Placental epithelial cell (primary cell): ENCODE measurements around the gene TTC31. TPM values are rescaled to one million over a fixed set of nuclear protein-coding genes. Genes with fewer than 3 reads are reported as not detected.

Source experiments
- total RNA-seq: library from RNA; depleted of rRNA; stranded (reverse); fragments of >200 nt; gene quantifications from 2 replicates; pipeline ENCODE4 v1.2.3, GENCODE V29; 2012

The TTC31 gene
- total RNA-seq, result 20.4 and 23.6 TPM in 2 replicates

DNA sequence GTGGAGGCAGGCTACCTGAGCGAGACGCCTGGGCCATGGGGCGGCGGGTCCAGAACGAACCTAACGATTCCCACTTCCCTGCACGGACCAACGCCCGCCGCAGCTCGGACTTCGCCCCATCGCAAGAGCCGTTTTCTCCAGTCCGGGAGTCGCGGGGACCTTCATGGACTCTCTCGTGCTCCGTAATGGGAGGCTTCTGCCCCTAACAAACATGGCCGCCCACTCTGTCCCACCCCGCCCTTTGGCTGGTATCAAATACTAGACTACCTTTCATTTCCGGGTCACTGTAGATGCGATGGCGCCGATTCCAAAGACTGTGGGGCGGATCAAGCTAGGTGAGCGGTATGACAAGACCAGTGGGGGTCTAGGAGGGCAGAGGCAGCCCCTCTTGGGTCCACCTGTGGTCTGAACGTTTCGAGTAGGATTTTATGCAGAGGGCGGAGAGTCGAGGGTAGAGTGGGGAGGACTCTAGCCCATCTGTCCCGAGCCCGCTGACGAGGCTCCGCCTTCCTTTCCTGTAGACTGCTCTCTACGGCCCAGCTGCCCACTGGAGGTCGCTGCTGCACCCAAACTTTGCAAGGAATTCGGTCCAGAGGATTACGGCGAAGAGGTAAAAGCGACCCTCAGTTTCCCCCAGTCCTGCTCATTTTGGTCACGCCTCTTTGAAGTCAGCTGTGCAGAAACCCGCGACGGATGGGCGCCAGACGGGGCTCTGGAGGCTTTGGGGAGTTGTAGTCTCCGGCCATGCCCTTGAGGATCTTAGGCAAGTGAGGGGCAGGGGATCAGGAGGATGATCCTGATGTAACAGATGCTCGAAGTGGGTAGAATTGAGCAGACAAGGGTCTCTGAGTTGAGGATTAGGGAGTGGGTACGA is at the start of gene TTC31, which contains the start of gene CCDC142:
Gene TTC31, plus strand, starts transcription at position 281 of the 874 bp plus-strand sequence. Its CDS starts 15 bp downstream, at position 296.
Gene CCDC142, minus strand, starts transcription at position 198 of the 874 bp plus-strand sequence. Its CDS starts 161 bp downstream, at position 37.

DNA sequence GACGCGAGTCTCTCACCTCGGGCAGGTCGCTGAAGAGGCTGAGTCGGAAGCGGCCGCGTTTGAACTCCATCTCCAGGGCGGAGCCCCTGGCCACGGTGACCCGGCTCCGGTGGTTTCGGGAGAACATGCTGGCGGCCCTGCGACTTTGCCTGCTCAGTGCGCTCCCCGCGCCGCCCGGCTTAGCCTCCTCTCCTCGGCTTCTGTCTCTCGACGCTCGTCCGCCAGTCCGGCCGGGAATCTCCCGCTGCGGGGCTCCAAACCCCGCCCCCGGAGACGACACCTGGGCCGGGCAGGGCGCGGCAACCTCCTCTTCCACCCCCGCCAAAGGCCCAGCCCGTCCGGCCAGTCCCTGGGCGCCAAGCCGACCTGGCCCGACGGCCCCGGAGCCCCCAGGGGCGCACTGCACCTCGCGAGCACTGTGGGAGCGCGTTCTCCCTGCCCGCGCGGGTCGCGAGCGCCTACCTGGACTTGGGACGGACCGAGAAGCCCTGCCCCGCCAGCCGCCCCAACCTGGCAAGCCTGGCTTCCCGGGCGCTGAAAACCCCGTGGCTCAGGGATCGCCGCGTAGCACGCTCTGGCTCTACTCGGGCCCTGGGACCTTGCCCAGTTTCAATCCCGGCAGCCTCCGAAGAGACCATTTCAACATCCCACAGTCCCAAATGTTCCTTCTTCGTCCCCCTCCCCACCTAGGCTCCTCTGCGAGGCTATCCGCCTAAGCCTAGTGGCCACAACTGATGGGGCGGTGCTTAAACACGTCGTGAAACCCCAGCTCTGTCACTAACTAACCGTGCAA is 41.0 kb upstream of the TTC31 start, which contains the start of gene RTKN:
Gene RTKN, minus strand, starts transcription at position 248 of the 793 bp plus-strand sequence. Its CDS starts 121 bp downstream, at position 127.

DNA sequence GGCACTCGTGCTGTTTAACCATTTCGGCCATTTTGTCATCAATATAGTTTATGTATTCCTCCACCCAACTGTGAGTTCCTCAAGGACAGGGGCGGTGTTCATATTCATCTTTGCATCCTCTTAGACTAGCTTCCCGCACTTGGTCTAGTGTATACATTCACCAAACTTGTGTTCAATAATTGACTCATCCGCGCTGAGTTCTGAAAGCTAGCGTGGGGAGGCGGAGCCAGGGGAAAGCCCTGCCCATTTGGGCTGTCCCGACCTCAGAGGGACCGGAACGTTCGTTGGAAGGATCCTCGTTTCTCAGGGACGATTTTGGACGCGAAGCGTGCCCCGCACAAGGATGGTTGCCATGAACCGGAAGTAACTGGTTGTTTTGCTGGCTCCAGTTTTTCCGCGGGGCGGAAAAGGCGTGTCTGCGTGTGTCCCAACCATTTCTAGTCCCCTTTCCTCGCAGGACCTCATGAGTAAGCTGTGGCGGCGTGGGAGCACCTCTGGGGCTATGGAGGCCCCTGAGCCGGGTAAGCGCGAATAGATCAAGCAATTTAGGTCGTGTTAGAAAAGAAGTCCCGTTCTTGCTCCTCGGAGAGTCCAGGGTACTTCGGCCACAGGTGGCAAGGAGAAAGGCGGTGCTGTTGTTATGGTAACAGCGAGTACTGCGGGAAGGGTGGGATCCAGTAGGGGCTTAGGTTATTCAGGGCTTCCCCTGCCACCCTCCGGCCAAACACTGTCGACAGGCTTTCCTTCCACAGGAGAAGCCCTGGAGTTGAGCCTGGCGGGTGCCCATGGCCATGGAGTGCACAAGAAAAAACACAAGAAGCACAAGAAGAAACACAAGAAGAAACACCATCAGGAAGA is 28.0 kb upstream of the TTC31 start, which contains the start of gene INO80B:
Gene INO80B, plus strand, starts transcription at position 434 of the 858 bp plus-strand sequence. Its CDS starts 30 bp downstream, at position 464.

DNA sequence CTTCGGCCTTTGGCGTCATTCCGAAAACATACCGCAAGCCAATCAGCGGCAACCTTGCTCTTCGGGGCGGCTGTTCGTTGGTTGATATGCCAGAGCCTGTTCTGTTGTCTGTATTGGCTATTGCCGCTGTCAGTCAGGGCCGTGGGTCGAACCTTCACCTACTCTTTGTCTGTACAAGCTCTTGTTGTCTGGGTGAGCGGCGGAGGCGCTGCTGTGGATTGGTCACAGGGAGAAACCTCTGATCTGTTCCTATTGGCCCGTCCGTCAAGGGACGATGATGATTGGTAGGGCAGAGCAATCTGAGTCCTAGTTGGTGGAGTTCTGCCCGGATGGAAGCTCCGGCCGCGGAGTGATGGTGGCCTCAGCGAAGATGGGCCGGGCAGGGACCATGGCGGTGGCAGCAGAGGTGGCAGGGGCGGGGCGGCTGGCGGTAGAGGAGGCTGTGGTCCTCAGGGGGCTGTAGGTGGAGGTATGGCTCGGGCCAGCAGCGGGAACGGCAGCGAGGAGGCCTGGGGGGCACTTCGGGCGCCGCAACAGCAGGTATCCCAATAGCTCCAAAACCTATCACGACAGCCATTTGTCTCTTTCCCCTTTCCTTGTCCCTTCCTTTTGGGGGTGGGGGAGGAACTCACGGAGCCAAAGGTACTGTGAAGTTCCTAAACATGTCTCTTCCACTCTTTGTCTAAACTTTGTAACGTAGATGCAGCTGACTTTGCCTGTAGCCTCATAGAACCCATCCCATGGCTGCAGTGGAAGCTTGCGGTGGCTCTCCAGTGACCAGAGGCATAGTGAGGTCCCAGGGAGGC is 24.5 kb upstream of the TTC31 start, which contains the start of gene WBP1:
Gene WBP1, plus strand, starts transcription at position 307 of the 806 bp plus-strand sequence. Its CDS starts 165 bp downstream, at position 472.

DNA sequence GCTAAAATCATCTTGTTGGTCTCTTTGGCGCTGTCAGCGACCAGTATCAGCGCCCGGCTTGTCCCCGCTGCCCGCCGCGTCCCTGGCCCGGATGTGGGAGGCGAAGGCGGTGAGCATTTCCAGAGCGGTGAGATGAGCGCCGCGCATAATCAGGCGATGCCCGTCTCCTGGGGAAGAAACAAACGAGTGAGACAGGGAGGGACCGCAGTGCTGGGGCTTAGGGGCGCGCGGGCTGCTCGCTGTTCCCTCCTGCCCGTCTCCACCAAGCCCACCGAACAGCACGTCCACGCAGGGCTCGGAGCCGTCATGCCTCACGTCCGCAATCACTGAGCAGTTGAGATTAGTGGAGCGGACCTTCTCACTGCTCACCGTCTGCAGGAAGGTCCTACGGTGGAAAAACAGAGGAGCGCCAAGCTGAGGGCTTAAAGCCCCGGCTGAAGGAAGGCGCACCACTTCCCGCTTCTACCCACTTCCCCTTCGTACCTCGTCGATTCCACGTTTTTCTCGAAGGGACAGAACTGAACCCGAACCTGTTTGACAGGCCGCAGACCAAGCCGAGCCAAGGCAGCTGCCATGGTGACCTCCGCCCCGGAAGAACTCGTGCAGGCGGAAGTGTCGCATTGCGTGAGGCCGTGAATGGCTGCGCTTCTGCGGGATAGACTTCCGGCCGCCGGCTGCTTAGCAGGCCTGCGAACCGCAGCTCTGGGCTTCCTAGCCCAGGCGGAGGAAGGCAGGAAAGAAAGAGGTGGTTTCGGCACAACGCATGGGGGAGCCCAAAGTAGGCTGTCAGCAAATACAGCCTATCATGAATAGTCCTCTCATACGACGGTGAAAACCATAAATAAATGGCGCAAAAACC is 10.6 kb upstream of the TTC31 start, which contains the start of gene MRPL53:
Gene MRPL53, minus strand, starts transcription at position 595 of the 859 bp plus-strand sequence. Its CDS starts 20 bp downstream, at position 575.

DNA sequence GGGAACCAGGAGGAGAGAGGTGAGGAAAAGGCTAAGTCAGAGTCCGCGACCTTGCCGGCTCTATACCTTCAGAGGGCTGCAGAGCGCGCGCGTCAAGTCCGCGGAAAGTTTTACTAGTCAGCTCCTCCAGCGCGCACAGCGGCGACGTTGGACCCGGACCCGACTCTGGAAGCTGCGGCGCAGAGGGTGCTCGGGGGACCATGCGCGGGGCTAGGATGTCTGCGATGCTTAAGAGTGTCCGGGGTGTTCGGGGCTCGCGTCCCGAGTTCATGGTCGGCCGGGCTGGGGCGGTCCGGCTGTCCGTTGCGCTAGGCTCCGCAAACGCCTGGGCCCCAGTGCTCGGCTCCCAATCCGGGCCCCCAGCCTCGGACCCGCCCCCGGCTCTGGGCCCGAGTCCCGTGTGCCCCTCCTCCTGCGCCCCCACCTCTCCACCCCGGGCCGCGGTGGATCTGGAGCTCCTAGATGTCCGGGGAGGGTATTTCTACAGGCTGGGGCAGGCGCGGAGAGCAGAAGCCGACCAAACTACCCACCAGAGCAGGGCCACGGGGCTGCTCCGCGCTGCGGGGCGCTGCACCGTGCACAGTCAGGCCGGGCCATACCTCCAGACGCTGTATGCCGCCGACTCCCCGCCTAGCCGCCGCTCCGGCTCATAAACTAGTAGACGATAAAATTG is 16.5 kb downstream of the TTC31 start, which contains the start of gene LBX2:
Gene LBX2, minus strand, starts transcription at position 337 of the 673 bp plus-strand sequence. Its CDS starts 66 bp downstream, at position 271.

DNA sequence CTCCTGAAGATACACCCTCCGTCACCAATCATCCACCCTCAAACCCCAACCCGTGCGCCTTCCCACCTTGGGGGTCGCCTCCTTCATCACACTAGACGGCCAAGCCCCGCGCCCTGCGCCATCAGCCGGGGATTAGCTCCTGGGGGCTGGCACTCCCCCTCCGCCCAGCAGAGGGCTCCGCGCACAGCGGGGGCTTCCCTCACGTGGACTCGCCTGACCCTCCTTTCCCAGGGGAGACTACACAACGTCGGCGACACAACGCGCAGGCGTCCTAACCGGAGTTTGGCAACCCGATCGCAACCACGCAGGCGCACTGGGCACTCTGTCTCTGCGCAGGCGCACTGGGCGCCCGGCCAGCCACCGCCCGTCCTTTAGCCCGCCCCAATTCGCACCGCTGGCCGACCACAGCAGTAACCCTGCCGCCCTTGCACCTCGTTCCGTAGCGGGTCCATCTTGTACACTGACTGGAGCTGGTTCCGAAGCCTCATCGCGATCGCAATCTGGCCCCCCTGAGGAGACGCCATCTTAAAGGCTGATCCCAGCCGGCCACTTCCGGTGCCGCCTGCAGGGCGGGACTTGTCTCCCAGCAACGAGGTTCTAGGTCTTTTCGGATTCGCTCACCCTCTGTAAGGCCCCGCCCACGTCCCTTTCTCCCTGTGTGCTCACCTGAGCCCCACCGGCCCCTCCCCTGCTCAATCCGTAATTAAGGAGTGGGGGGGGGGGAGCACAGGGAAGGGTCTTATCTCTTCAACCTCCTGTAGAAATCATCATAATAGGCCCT is 24.5 kb downstream of the TTC31 start, which contains the start of gene PCGF1:
Gene PCGF1, minus strand, starts transcription at position 551 of the 781 bp plus-strand sequence. Its CDS starts 27 bp downstream, at position 524.

DNA sequence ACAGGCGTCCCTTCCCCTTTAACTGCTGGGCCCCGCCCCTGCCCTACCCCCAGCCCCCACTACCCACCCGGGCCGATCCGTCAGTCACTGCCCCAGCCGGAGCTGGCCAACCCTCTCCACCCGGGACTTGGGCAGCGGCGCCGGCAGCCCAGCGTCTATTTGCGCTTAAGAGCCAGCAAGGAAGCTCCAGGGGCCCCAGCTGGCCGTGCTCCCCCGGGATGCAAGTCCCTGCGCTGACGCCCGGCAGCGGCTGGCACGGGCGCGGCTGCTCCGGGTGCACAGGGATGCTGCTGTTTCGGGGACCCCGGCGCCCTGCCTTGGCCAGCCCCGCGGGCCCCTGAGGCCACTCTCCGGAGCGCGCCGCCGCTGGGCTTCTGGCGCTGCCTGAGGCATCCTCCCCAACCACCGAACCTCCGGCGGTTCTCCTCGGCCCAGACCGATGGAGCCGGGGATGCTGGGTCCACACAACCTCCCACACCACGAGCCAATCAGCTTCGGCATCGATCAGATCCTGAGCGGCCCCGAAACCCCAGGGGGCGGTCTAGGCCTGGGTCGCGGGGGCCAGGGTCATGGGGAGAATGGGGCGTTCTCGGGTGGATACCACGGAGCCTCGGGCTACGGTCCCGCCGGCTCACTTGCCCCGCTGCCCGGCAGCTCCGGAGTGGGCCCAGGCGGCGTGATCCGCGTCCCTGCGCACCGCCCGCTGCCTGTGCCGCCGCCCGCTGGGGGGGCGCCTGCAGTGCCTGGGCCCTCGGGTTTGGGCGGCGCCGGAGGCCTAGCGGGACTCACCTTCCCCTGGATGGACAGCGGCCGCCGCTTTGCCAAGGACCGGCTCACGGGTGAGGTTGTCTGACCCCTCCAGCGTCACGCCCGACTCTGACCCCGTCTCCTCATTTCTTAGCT is 31.7 kb downstream of the TTC31 start, which contains the start of gene TLX2:
Gene TLX2, plus strand, starts transcription at position 83 of the 903 bp plus-strand sequence. Its CDS starts 357 bp downstream, at position 440.

DNA sequence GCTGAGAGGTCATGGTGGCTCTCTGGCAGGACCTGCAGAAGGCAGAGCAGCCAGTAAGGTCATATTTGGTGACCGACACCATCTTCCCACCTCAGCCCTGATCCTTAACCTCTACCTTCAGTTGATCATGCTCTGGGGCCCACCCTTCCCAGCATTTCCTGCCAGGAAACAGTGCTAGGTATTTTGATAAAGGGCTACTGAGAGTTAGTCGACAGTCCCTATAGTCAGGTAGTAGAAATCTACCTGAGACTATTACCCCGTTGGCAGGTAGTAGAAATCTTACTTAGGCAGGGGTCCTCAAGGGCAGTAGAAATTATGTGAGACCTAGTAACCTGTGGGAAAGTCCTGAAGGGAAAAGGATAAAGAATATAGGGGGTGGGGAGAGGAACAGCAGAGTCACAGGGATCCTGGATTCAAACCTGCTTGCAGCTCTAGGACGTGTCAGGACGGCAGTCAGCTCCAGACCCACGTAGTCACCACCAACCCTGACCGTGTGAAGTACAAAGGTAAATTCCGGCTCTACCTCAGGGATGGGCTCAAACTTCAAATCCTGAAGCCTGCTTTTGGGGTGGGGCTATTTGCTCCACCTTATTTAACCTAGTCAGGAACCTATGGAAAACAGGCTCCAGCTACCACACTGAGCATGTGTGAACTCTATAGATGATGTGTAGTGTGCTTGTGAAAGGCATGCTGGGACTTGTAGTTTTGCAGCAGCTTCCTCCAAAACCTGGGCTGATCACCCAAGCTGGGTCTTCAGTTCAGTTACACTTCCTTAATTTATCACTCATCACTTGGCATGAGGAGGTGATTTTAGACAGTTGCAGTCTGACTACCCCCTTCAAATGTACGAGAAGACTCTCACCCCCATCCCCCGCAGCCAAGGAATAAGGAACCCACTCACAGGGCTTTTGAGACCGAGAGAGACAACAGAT is 43.1 kb downstream of the TTC31 start, which contains the start of gene DQX1:
Gene DQX1, minus strand, starts transcription at position 515 of the 932 bp plus-strand sequence. Its CDS starts 502 bp downstream, at position 13.

DNA sequence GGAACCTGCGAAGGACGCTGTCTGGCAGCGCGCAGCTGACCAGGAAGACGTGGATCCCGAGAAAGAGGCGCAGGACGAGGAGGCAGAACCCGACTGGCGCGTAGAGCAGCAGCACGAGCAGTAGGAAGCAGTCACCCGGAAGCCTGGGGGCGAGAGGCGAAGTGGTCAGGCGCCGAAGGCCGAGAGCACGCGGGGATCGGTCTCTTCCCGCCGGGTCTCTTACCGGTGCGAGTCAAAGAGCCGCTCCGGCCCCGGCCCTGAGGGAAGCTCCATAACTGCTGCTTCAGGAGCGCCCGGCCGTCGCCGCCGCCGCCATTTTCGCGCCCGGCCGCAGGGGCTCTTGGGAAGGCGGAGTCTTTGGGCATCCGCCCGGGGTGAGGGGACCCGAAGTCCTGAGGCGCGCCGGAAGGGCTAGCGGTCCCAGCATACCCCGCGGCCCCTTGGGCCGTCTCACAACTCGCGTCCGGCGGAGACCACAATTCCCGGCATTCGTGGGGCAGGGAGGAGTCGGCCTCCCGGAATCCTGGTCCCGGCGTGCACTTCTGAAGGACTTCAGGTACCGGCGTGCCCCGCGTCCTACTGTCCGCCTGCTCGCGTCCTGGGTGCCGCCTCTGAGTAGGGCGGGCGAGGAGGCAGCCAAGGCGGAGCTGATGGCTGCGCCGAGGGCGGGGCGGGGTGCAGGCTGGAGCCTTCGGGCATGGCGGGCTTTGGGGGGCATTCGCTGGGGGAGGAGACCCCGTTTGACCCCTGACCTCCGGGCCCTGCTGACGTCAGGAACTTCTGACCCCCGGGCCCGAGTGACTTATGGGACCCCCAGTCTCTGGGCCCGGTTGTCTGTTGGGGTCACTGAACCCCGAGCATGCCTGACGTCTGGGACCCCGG is 46.7 kb downstream of the TTC31 start, which contains the start of the genes AUP1 and HTRA2:
Gene AUP1, minus strand, starts transcription at position 350 of the 882 bp plus-strand sequence. Its CDS starts 77 bp downstream, at position 273.
Gene HTRA2, plus strand, starts transcription at position 577 of the 882 bp plus-strand sequence. Its CDS starts 74 bp downstream, at position 651.

